NB4 (cell line): ENCODE data around the gene CRADD.

Source experiments
- MYC ChIP-seq: IDR thresholded peaks from 2 replicates; pipeline ENCODE4 v1.6.1; 2011; ENCODE audit warnings: low read depth, low read length
- POLR2A ChIP-seq: IDR thresholded peaks from 2 replicates; pipeline ENCODE4 v1.6.1; 2011; ENCODE audit warnings: mild to moderate bottlenecking; ENCODE audit not compliant: insufficient read length; ENCODE audit errors: extremely low read depth
- TF ChIP-seq, protein P1 (sequence below): IDR thresholded peaks from one replicate; pipeline ENCODE4 v1.5.1; 2012; ENCODE audit warnings: low read depth, low read length

DNA sequence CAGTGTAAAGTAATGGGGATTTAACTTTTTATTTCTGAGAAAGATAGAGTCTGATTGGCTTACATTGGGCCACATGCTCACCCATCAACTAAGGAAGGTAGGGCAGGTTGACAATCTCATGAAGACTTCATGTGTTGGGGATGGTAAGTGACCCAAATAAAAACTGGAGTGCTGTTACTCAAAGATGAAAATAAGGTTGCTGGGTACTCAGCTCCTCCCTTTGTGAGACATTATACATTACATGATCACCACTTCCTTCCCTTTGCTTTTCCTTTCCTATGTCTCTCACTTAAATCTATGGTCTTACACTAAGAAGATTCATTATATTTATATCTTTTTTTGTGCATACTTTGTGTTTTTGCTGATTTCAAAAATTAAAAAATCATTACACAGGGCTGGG is 247.2 kb downstream of the CRADD start:
- TF ChIP-seq, protein P1, sequence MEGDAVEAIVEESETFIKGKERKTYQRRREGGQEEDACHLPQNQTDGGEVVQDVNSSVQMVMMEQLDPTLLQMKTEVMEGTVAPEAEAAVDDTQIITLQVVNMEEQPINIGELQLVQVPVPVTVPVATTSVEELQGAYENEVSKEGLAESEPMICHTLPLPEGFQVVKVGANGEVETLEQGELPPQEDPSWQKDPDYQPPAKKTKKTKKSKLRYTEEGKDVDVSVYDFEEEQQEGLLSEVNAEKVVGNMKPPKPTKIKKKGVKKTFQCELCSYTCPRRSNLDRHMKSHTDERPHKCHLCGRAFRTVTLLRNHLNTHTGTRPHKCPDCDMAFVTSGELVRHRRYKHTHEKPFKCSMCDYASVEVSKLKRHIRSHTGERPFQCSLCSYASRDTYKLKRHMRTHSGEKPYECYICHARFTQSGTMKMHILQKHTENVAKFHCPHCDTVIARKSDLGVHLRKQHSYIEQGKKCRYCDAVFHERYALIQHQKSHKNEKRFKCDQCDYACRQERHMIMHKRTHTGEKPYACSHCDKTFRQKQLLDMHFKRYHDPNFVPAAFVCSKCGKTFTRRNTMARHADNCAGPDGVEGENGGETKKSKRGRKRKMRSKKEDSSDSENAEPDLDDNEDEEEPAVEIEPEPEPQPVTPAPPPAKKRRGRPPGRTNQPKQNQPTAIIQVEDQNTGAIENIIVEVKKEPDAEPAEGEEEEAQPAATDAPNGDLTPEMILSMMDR: no peak
- TF ChIP-seq POLR2A: no peak
- TF ChIP-seq MYC: no peak
